H9 (cell line): ENCODE results near the gene MINDY4B. TPM values are rescaled to one million over a fixed set of nuclear protein-coding genes. Genes with fewer than 3 reads are reported as not detected.

Experiments
- DNase-seq: peaks from one replicate; pipeline ENCODE4 v3.0.0-alpha.2; 2017
- H2AFZ ChIP-seq: one replicate; pipeline ENCODE4 v1.6.1; 2013; ENCODE audit warnings: mild to moderate bottlenecking, low read length, control low read depth, moderate library complexity
- H2AK5ac ChIP-seq: 2 replicates; pipeline ENCODE4 v1.6.1; 2013; ENCODE audit warnings: low read length, control low read depth, mixed read lengths; ENCODE audit not compliant: insufficient read length
- H2BK120ac ChIP-seq: one replicate; pipeline ENCODE4 v1.6.1; 2013; ENCODE audit warnings: low read depth, mild to moderate bottlenecking, low read length, control low read depth, inconsistent platforms; ENCODE audit not compliant: poor library complexity, severe bottlenecking
- H2BK12ac ChIP-seq: 2 replicates; pipeline ENCODE4 v1.6.1; 2013; ENCODE audit warnings: low read length, control low read depth, mixed read lengths, low read depth; ENCODE audit not compliant: insufficient read length
- H2BK15ac ChIP-seq: 2 replicates; pipeline ENCODE4 v1.6.1; 2013; ENCODE audit warnings: low read depth, low read length, control low read depth
- H2BK20ac ChIP-seq: one replicate; pipeline ENCODE4 v1.6.1; 2013; ENCODE audit warnings: low read depth, mild to moderate bottlenecking, low read length, control low read depth, inconsistent platforms; ENCODE audit not compliant: poor library complexity, severe bottlenecking
- H2BK5ac ChIP-seq: 2 replicates; pipeline ENCODE4 v1.6.1; 2013; ENCODE audit warnings: low read length, control low read depth, mixed read lengths; ENCODE audit not compliant: insufficient read length
- H3K14ac ChIP-seq: 2 replicates; pipeline ENCODE4 v1.6.1; 2013; ENCODE audit warnings: low read length, control low read depth; ENCODE audit not compliant: insufficient read depth
- H3K18ac ChIP-seq: 2 replicates; pipeline ENCODE4 v1.6.1; 2013; ENCODE audit warnings: low read depth, mild to moderate bottlenecking, mixed read lengths, low read length, control low read depth; ENCODE audit not compliant: insufficient read length
- H3K23ac ChIP-seq: 2 replicates; pipeline ENCODE4 v1.6.1; 2013; ENCODE audit warnings: low read length, control low read depth, mixed read lengths, low read depth; ENCODE audit not compliant: insufficient read length
- H3K23me2 ChIP-seq: 2 replicates; pipeline ENCODE4 v1.6.1; 2013; ENCODE audit warnings: low read depth, mild to moderate bottlenecking, mixed read lengths, low read length, control low read depth; ENCODE audit not compliant: insufficient read length, poor library complexity, severe bottlenecking
- H3K27ac ChIP-seq: 2 replicates; pipeline ENCODE4 v1.5.1; 2013; ENCODE audit warnings: low read length, control low read depth, mixed read lengths, low read depth; ENCODE audit not compliant: insufficient read length
- H3K27me3 ChIP-seq: 2 replicates; pipeline ENCODE4 v1.6.1; 2013; ENCODE audit warnings: low read length, control low read depth, inconsistent platforms; ENCODE audit not compliant: insufficient read depth
- H3K4ac ChIP-seq: 2 replicates; pipeline ENCODE4 v1.6.1; 2013; ENCODE audit warnings: low read depth, mild to moderate bottlenecking, control low read depth, inconsistent platforms, low read length, moderate library complexity
- H3K4me1 ChIP-seq: 2 replicates; pipeline ENCODE4 v1.6.1; 2013; ENCODE audit warnings: low read length, control low read depth, inconsistent platforms; ENCODE audit not compliant: insufficient read depth
- H3K4me2 ChIP-seq: 2 replicates; pipeline ENCODE4 v1.6.1; 2013; ENCODE audit warnings: low read length, control low read depth, mixed read lengths; ENCODE audit not compliant: insufficient read length, insufficient read depth
- H3K56ac ChIP-seq: 2 replicates; pipeline ENCODE4 v1.6.1; 2013; ENCODE audit warnings: low read depth, mild to moderate bottlenecking, mixed read lengths, low read length, control low read depth; ENCODE audit not compliant: insufficient read length
- H3K79me1 ChIP-seq: 2 replicates; pipeline ENCODE4 v1.6.1; 2013; ENCODE audit warnings: low read depth, mild to moderate bottlenecking, moderate library complexity, low read length, control low read depth, inconsistent platforms; ENCODE audit not compliant: insufficient read depth, poor library complexity, severe bottlenecking
- H3K79me2 ChIP-seq: 2 replicates; pipeline ENCODE4 v1.6.1; 2013; ENCODE audit warnings: low read length, control low read depth, inconsistent platforms; ENCODE audit not compliant: insufficient read depth
- H3K9ac ChIP-seq: 2 replicates; pipeline ENCODE4 v1.6.1; 2013; ENCODE audit warnings: low read length, control low read depth, mixed read lengths; ENCODE audit not compliant: insufficient read length; ENCODE audit errors: extremely low read depth
- H3K9me3 ChIP-seq: one replicate; pipeline ENCODE4 v1.6.1; 2013; ENCODE audit warnings: low read depth, low read length, inconsistent platforms; ENCODE audit not compliant: control insufficient read depth
- H3T11ph ChIP-seq: one replicate; pipeline ENCODE4 v1.6.1; 2013; ENCODE audit warnings: mild to moderate bottlenecking, low read length, control low read depth, inconsistent platforms
- H4K20me1 ChIP-seq: one replicate; pipeline ENCODE4 v1.6.1; 2013; ENCODE audit not compliant: control insufficient read depth, insufficient read length, insufficient read depth
- H4K5ac ChIP-seq: 2 replicates; pipeline ENCODE4 v1.6.1; 2013; ENCODE audit warnings: low read depth, mild to moderate bottlenecking, mixed read lengths, low read length, control low read depth; ENCODE audit not compliant: insufficient read length
- H4K8ac ChIP-seq: replicated peaks from 2 replicates; pipeline ENCODE4 v1.6.1; 2013; ENCODE audit warnings: low read length, control low read depth, mixed read lengths, low read depth; ENCODE audit not compliant: insufficient read length
- H4K91ac ChIP-seq: 2 replicates; pipeline ENCODE4 v1.6.1; 2013; ENCODE audit warnings: low read depth, mild to moderate bottlenecking, moderate library complexity, mixed read lengths, low read length, control low read depth; ENCODE audit not compliant: insufficient read length
- H3K27ac Mint-ChIP-seq, 3 experiments: 2 replicates in 2 of 3; 3 replicates in 1 of 3; pipeline ENCODE4 v1.8.0; 2020 to 2021; ENCODE audit warnings: mixed read lengths in 3 of 3, mild to moderate bottlenecking in 1 of 3, moderate library complexity in 1 of 3
- H3K27me3 Mint-ChIP-seq: 2 replicates; pipeline ENCODE4 v1.8.0; 2021; ENCODE audit warnings: low read depth, mild to moderate bottlenecking, moderate library complexity, mixed read lengths
- H3K36me3 Mint-ChIP-seq, 3 experiments: 2 replicates in 2 of 3; 3 replicates in 1 of 3; pipeline ENCODE4 v1.8.0; 2020 to 2021; ENCODE audit warnings: low read depth in 3 of 3, mixed read lengths in 3 of 3; ENCODE audit not compliant: insufficient read depth in 1 of 3
- H3K4me1 Mint-ChIP-seq, 2 experiments: 2 replicates each; pipeline ENCODE4 v1.8.0; 2020; ENCODE audit warnings: mixed read lengths in 2 of 2
- H3K4me3 Mint-ChIP-seq, 2 experiments: 2 replicates in 1 of 2; 3 replicates in 1 of 2; pipeline ENCODE4 v1.8.0; 2020 to 2021; ENCODE audit warnings: mild to moderate bottlenecking in 2 of 2, mixed read lengths in 2 of 2, moderate library complexity in 1 of 2
- H3K9me3 Mint-ChIP-seq, 2 experiments: 2 replicates in 1 of 2; 3 replicates in 1 of 2; pipeline ENCODE4 v1.8.0; 2020; ENCODE audit warnings: mild to moderate bottlenecking in 2 of 2, mixed read lengths in 2 of 2, moderate library complexity in 1 of 2
- WGBS: extraction: QIAGEN DNeasy Blood & Tissue Kit; methylation state at CpG from one replicate; pipeline ENCODE4 v1.1.7; 2013; ENCODE audit warnings: missing lambda C conversion rate, low lambda C conversion rate, mixed read lengths; ENCODE audit not compliant: insufficient read length; ENCODE audit errors: extremely low coverage; 5-methylcytosine and 5-hydroxymethylcytosine counted together
- total RNA-seq: library from RNA; stranded (reverse); gene quantifications from 2 replicates; pipeline ENCODE4 v1.2.1, GENCODE V29; 2021
- TF ChIP-seq, protein P1 (sequence below): fragments of 200-600 bp; sonication (generic); conservative IDR thresholded peaks from 3 replicates; pipeline ENCODE4 v1.8.0; 2021; ENCODE audit warnings: antibody characterized with exemption, mild to moderate bottlenecking

The MINDY4B gene
- total RNA-seq, 1 experiment from 2014 or later, result not detected

- H3K4ac ChIP-seq, result no peak overlapping the region
- no peaks in the 10 kb centered on the region for H3K9me3 Mint-ChIP-seq
- no peaks in the 10 kb centered on the region for H4K20me1 ChIP-seq
- no peak overlapping the region for H2BK20ac ChIP-seq
- no peaks in the 10 kb centered on the region for H3K79me2 ChIP-seq
- no peak overlapping the region for H3K4me3 Mint-ChIP-seq
- H3K27ac Mint-ChIP-seq, result no peak overlapping the region
- no peak overlapping the region for H2BK5ac ChIP-seq
- H2AK5ac ChIP-seq, result no peak overlapping the region
- no peak overlapping the region for H2BK120ac ChIP-seq
- no CpG with 5 or more reads among the region's 4 CpGs for WGBS
- H3K4me1 ChIP-seq, result peaks cover 2% of the 10 kb centered on the region
- no peak overlapping the region for H3T11ph ChIP-seq
- H3K14ac ChIP-seq, result no peak overlapping the region
- no peaks in the 10 kb centered on the region; the same call in 1 of the 2 replicates for H3K27me3 Mint-ChIP-seq
- no peak overlapping the region for H4K5ac ChIP-seq
- H3K27me3 ChIP-seq, result no peaks in the 10 kb centered on the region
- no peaks in the 10 kb centered on the region for H3K36me3 Mint-ChIP-seq
- TF ChIP-seq, protein P1, sequence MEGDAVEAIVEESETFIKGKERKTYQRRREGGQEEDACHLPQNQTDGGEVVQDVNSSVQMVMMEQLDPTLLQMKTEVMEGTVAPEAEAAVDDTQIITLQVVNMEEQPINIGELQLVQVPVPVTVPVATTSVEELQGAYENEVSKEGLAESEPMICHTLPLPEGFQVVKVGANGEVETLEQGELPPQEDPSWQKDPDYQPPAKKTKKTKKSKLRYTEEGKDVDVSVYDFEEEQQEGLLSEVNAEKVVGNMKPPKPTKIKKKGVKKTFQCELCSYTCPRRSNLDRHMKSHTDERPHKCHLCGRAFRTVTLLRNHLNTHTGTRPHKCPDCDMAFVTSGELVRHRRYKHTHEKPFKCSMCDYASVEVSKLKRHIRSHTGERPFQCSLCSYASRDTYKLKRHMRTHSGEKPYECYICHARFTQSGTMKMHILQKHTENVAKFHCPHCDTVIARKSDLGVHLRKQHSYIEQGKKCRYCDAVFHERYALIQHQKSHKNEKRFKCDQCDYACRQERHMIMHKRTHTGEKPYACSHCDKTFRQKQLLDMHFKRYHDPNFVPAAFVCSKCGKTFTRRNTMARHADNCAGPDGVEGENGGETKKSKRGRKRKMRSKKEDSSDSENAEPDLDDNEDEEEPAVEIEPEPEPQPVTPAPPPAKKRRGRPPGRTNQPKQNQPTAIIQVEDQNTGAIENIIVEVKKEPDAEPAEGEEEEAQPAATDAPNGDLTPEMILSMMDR, result no peak
- H3K79me1 ChIP-seq, result no peaks in the 10 kb centered on the region
- no peak overlapping the region for H3K9ac ChIP-seq
- H3K23ac ChIP-seq, result no peak overlapping the region
- peaks cover 37 to 42% of the 10 kb centered on the region in 2 experiments for H3K4me1 Mint-ChIP-seq
- no peak overlapping the region for H4K91ac ChIP-seq
- no peaks in the 10 kb centered on the region for H3K9me3 ChIP-seq
- no peak for DNase-seq
- H3K4me2 ChIP-seq, result no peak overlapping the region
- H2BK15ac ChIP-seq, result no peak overlapping the region
- H4K8ac ChIP-seq, result no peak overlapping the region
- H2BK12ac ChIP-seq, result no peak overlapping the region
- no peaks in the 10 kb centered on the region for H3K23me2 ChIP-seq
- no peak overlapping the region for H3K27ac ChIP-seq
- no peak overlapping the region for H2AFZ ChIP-seq
- no peak overlapping the region for H3K56ac ChIP-seq
- H3K18ac ChIP-seq, result no peak overlapping the region
Measured at GRCh38 chr3:150921209-150921608, 16.0 kb upstream of the MINDY4B start.
